Spleen (tissue), 11 donors: ENCODE results near the gene GLTP. TPM values are rescaled to one million over a fixed set of nuclear protein-coding genes. Genes with fewer than 3 reads are reported as not detected.

Experiments
- DNase-seq: peaks from one replicate; pipeline ENCODE4 v3.0.0-alpha.2; 2020
- H3K27ac ChIP-seq, 8 donors: fragments of 200-600 bp; sonication (generic) in 7 of 8; 1 replicate in 4 of 8; 2 replicates in 4 of 8; pipeline versions ENCODE4 v1.5.0 to v1.8.0; 2016 to 2021; ENCODE audit warnings: inconsistent platforms in 4 of 8, mild to moderate bottlenecking in 4 of 8, moderate library complexity in 1 of 8
- H3K27me3 ChIP-seq, 7 donors: fragments of 200-600 bp; sonication (generic) in 6 of 7; replicated peaks in 1 of 7; 1 replicate in 4 of 7; 2 replicates in 3 of 7; pipeline versions ENCODE4 v1.5.0 to v1.8.0; 2016 to 2021; ENCODE audit warnings: inconsistent platforms in 3 of 7, mild to moderate bottlenecking in 1 of 7
- H3K36me3 ChIP-seq, 6 donors: fragments of 200-600 bp; sonication (generic) in 5 of 6; 1 replicate in 4 of 6; 2 replicates in 2 of 6; pipeline versions ENCODE4 v1.5.0 to v1.8.0; 2016 to 2021; ENCODE audit warnings: inconsistent platforms in 2 of 6
- H3K4me1 ChIP-seq, 6 donors: fragments of 200-600 bp; sonication (generic) in 5 of 6; 1 replicate in 3 of 6; 2 replicates in 3 of 6; pipeline versions ENCODE4 v1.5.0 to v1.8.0; 2016 to 2021; ENCODE audit warnings: inconsistent platforms in 3 of 6
- H3K4me3 ChIP-seq, 8 donors: fragments of 200-600 bp; sonication (generic) in 7 of 8; 1 replicate in 4 of 8; 2 replicates in 4 of 8; pipeline versions ENCODE4 v1.5.0 to v1.8.0; 2016 to 2021; ENCODE audit warnings: inconsistent platforms in 4 of 8, mild to moderate bottlenecking in 4 of 8, moderate library complexity in 2 of 8
- H3K9me3 ChIP-seq, 8 donors: fragments of 200-600 bp; sonication (generic) in 7 of 8; 1 replicate in 4 of 8; 2 replicates in 4 of 8; pipeline versions ENCODE4 v1.5.0 to v1.8.0; 2016 to 2021; ENCODE audit warnings: inconsistent platforms in 4 of 8
- CTCF ChIP-seq, 11 experiments: fragments of 200-600 bp in 7 of 11; fragments of 450-650 bp in 4 of 11; sonication (generic) in 4 of 11; IDR thresholded peaks in 8 of 11; conservative IDR thresholded peaks in 3 of 11; 1 replicate in 7 of 11; 2 replicates in 4 of 11; pipeline versions ENCODE4 v1.4.0 to v1.8.0; 2016 to 2021; ENCODE audit warnings: antibody characterized with exemption in 11 of 11, inconsistent platforms in 4 of 11, mild to moderate bottlenecking in 1 of 11
- POLR2A ChIP-seq, 3 donors: fragments of 450-650 bp; IDR thresholded peaks; one replicate each; pipeline ENCODE4 v1.5.1; 2017; ENCODE audit warnings: antibody characterized with exemption in 3 of 3, mild to moderate bottlenecking in 1 of 3
- POLR2AphosphoS5 ChIP-seq, 3 donors: sonication (generic); formaldehyde crosslinking; IDR thresholded peaks; one replicate each; pipeline ENCODE4 v1.5.1; 2017; ENCODE audit warnings: antibody characterized with exemption in 3 of 3
- WGBS, 5 donors: extraction: QIAGEN DNeasy Blood & Tissue Kit in 3 of 5; methylation state at CpG; one replicate each; pipeline versions ENCODE4 v1.1.5 to v1.1.7; 2013 to 2018; 5-methylcytosine and 5-hydroxymethylcytosine counted together
- intact Hi-C: fragments of 100-400 bp; cut with DNase I; formaldehyde crosslinking; loops from one replicate; pipeline ENCODE4 v1.15.0; 2023; ENCODE audit warnings: low total_unique reads
- polyA plus RNA-seq, 3 donors: library from polyadenylated mRNA; stranded (reverse); fragments of 200-250 nt; gene quantifications; one replicate each; pipeline ENCODE4 v1.2.1, GENCODE V29; 2013
- total RNA-seq, 7 donors: library from RNA; depleted of rRNA in 3 of 7; stranded (reverse); fragments of >200 nt in 3 of 7; fragmentation: NEBNext Ultra II Directional in 4 of 7; extraction: Animal tissue kit (Norgen Biotek cat#: 25700) in 4 of 7; gene quantifications; one replicate each; pipeline versions ENCODE4 v1.1.0 to v1.2.1, GENCODE V29; 2016 to 2021
- donor health status: healthy with polysubstance abuse.
- donor health status: DM: no; HTN: no; CAD: no; lungs with moderate emphysema.
- donor health status: DM: no; HTN: no; CAD: no.
- donor health status: Bipolar disorder and iron deficiency.
- donor health status: healthy.
- donor health status: DM: no; HTN: no; CAD: no.
- donor health status: DM: yes; HTN: yes; CAD: no.

Gene GLTP
- total and polyA plus RNA-seq, 10 donors: 25.6 to 45.5 (median 31.8) TPM

- Histone ChIP-seq H3K4me1 (peaks cover 0 to 17% (median 3%) of the 10 kb centered on the region in 6 donors), H3K27ac (no peak overlapping the region), H3K27me3 (peaks cover 0 to 30% (median 22%) of the 10 kb centered on the region in 7 donors), H3K4me3 (no peak overlapping the region), H3K36me3 (no peaks in the 10 kb centered on the region), H3K9me3 (no peaks in the 10 kb centered on the region)
- intact Hi-C loops: no loop called here
- no peak for DNase-seq
- WGBS, 5 donors: 59 to 82% (median 67%) methylated on average over 3 of the region's 3 CpGs
- no peak for TF ChIP-seq POLR2A (IDR thresholded peaks at IDR 0.05)
- no peak for TF ChIP-seq CTCF (IDR thresholded peaks at IDR 0.05 in 8 of 11, conservative IDR thresholded peaks at IDR 0.05 in 3 of 11)
- no peak for TF ChIP-seq POLR2AphosphoS5 (IDR thresholded peaks at IDR 0.05)
Measured at GRCh38 chr12:109836916-109837315, 43.4 kb downstream of the GLTP start.

- no peaks in the 10 kb centered on the region for H3K36me3 ChIP-seq
- WGBS, 5 donors: 77 to 94% (median 85%) methylated on average over 4 of the region's 4 CpGs
- no peak for DNase-seq
- no peaks in the 10 kb centered on the region for H3K9me3 ChIP-seq
- no peak overlapping the region for H3K27ac ChIP-seq
- no peak overlapping the region for H3K4me3 ChIP-seq
- peaks cover 0 to 17% (median 3%) of the 10 kb centered on the region in 6 donors for H3K4me1 ChIP-seq
- peaks cover 0 to 41% (median 23%) of the 10 kb centered on the region in 7 donors for H3K27me3 ChIP-seq
- intact Hi-C loops: no loop called here
- TF ChIP-seq POLR2AphosphoS5 (IDR thresholded peaks at IDR 0.05) (no peak), CTCF (IDR thresholded peaks at IDR 0.05 in 8 of 11, conservative IDR thresholded peaks at IDR 0.05 in 3 of 11) (no peak), POLR2A (IDR thresholded peaks at IDR 0.05) (no peak)
Measured at GRCh38 chr12:109835827-109836226, 44.5 kb downstream of the GLTP start.

GRCh38 chr12:109833307-109834189 lies 46.8 kb downstream of the GLTP start, which contains the start of gene TRPV4:
Gene TRPV4, minus strand, starts transcription at chr12:109833398. Its CDS starts 18,602 bp downstream, at chr12:109814796.
- 20 to 49% (median 22%) methylated on average over 30 to 67 of the region's 67 CpGs for WGBS, 5 donors

More at GRCh38 chr12:109833307-109834189, 46.8 kb downstream of the GLTP start, which contains the start of gene TRPV4:
- Histone ChIP-seq H3K36me3 (no peaks in the 10 kb centered on the region), H3K27me3 (peaks cover 0 to 45% (median 23%) of the 10 kb centered on the region in 7 donors), H3K9me3 (no peaks in the 10 kb centered on the region), H3K4me1 (peaks cover 0 to 29% (median 5%) of the 10 kb centered on the region in 6 donors), H3K27ac (peak within 1 kb of the TSS in 1 of 8 donors; percentile 46), H3K4me3 (peak within 1 kb of the TSS in 7 of 8 donors; percentile 20 to 61 (median 27))
- intact Hi-C loops: no loop called here
- TF ChIP-seq POLR2A (IDR thresholded peaks at IDR 0.05) (no peak), CTCF (IDR thresholded peaks at IDR 0.05 in 8 of 11, conservative IDR thresholded peaks at IDR 0.05 in 3 of 11) (no peak), POLR2AphosphoS5 (IDR thresholded peaks at IDR 0.05) (no peak)
- DNase-seq: no peak
